HEK293 (cell line): ENCODE data around the gene AFDN.

Experiments used
- CTCF ChIP-seq: fragments of 450-650 bp; formaldehyde crosslinking; IDR thresholded peaks from 2 replicates; pipeline ENCODE4 v1.5.1; 2016; ENCODE audit warnings: missing biosample characterization, missing genetic modification characterization
- ZBTB7A ChIP-seq: fragments of 450-650 bp; formaldehyde crosslinking; IDR thresholded peaks from 2 replicates; pipeline ENCODE4 v1.5.1; 2016; ENCODE audit warnings: low read depth, missing biosample characterization, missing genetic modification characterization
- ZNF223 ChIP-seq: fragments of 450-650 bp; formaldehyde crosslinking; IDR thresholded peaks from 2 replicates; pipeline ENCODE4 v1.5.1; 2016; ENCODE audit warnings: missing biosample characterization, missing genetic modification characterization

- TF ChIP-seq CTCF (tag by site-specific recombination), result no peak
- TF ChIP-seq ZBTB7A (tag by site-specific recombination), result no peak
- no peak for TF ChIP-seq ZNF223 (tag by site-specific recombination)
Observed at GRCh38 chr6:167799033-167799821, 27.5 kb upstream of the AFDN start.
